SH-SY5Y (cell line): ENCODE measurements around the gene FNIP2.

Experiments used
- GATA2 ChIP-seq: IDR thresholded peaks from 2 replicates; pipeline ENCODE4 v1.6.1; 2011; ENCODE audit warnings: mild to moderate bottlenecking, low read depth, low read length
- GATA3 ChIP-seq: IDR thresholded peaks from 2 replicates; pipeline ENCODE4 v1.6.1; 2011; ENCODE audit warnings: low read depth, mild to moderate bottlenecking, low read length, moderate library complexity

GRCh38 chr4:158799013-158799770 is 30.4 kb downstream of the FNIP2 start:
- TF ChIP-seq GATA2 (no peak), GATA3 (no peak)
